ENCODE data around the gene PIP4K2A.
A peak's percentile ranks its signal among the peaks of the same experiment; 100 is the strongest.

The PIP4K2A gene

DNA sequence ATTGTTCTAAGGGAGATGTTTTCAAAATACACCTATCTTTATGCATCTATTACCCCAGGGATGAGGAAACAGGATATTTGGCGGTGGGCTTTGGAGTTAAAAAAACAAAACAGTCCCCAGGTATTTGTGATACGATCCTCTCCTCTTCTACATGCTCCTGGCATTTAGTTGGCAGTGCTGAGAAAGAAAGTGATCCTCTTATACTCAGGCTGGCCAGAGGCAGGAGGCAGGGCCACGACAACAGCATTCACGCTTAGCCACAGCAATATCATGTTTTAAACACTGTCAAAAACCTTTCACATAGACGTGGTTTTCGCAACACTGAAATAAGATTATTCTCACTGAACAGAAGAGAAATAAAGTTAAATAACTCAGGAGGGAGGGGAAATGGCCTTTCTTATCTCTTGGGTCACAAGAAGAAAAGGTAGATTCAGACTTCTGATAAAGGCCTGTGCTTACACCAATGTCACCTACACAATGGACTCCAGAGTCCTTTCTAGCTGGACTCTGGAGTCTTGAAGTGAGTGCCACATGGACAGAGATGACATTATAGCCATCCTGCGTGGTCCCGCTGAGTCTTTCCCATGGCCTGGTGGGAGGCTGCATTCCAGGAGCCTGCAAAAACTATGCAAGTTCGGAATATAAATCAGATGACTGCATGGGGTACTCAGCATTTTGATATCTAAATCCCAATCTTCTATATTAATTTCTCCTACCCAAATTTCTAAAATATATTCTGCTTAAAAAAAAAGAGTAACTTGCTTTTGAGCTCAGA, 88.7 kb downstream of the PIP4K2A start:
- no peak overlapping the region for H3K9ac ChIP-seq (ENCODE audit: low read length)
- peaks cover 23% of the 10 kb centered on the region for H3K79me1 ChIP-seq (ENCODE audit: low read length)
- peak overlapping the region; percentile 96 for H2BK5ac ChIP-seq (ENCODE audit: low read depth, low read length, poor library complexity)
- H3K27me3 ChIP-seq (ENCODE audit: insufficient read depth, low read length): no peaks in the 10 kb centered on the region
- H3K27ac ChIP-seq (ENCODE audit: low read depth, low read length): peak overlapping the region; percentile 84
- H2BK120ac ChIP-seq (ENCODE audit: insufficient read depth, low read length, poor library complexity): peak overlapping the region; percentile 94
- no peak overlapping the region for H4K12ac ChIP-seq (ENCODE audit: low read depth, low read length)
- H2AK5ac ChIP-seq (ENCODE audit: low read length): peak overlapping the region; percentile 96
- peak overlapping the region; percentile 87 for H4K91ac ChIP-seq (ENCODE audit: low read depth, low read length)
- no peak overlapping the region for H3K4ac ChIP-seq (ENCODE audit: low read depth, low read length)
- DNase-seq: no peak
- H3K36me3 ChIP-seq (ENCODE audit: control insufficient read depth in 1 of 2, insufficient read depth in 2 of 2, low read length in 2 of 2): peaks cover 0 to 2% of the 10 kb centered on the region in 2 experiments
- no CpG with 5 or more reads among the region's 9 CpGs for WGBS (ENCODE audit: extremely low coverage, insufficient coverage, insufficient read length)
- no peak overlapping the region for H2AFZ ChIP-seq (ENCODE audit: insufficient read depth, low read length, poor library complexity)
- no peak overlapping the region for H3K23ac ChIP-seq (ENCODE audit: low read length)
- H3K18ac ChIP-seq (ENCODE audit: low read length): peak overlapping the region; percentile 96
- H3K14ac ChIP-seq (ENCODE audit: low read length): peak overlapping the region; percentile 95
- H3K4me1 ChIP-seq (ENCODE audit: control insufficient read depth in 1 of 2, insufficient read depth in 2 of 2, low read length in 2 of 2): peaks cover 21 to 24% of the 10 kb centered on the region in 2 experiments
- H3K9me3 ChIP-seq (ENCODE audit: insufficient read depth, low read depth, low read length): no peaks in the 10 kb centered on the region
- H2BK12ac ChIP-seq (ENCODE audit: low read length): peak overlapping the region; percentile 96
- H3K79me2 ChIP-seq (ENCODE audit: control insufficient read depth, insufficient read depth, low read length, poor library complexity): peaks cover 11% of the 10 kb centered on the region
- H3K4me3 ChIP-seq (ENCODE audit: low read depth, low read length): no peak overlapping the region
- H4K8ac ChIP-seq (ENCODE audit: low read depth, low read length): peak overlapping the region; percentile 88
- H3K4me2 ChIP-seq (ENCODE audit: low read length): no peak overlapping the region

DNA sequence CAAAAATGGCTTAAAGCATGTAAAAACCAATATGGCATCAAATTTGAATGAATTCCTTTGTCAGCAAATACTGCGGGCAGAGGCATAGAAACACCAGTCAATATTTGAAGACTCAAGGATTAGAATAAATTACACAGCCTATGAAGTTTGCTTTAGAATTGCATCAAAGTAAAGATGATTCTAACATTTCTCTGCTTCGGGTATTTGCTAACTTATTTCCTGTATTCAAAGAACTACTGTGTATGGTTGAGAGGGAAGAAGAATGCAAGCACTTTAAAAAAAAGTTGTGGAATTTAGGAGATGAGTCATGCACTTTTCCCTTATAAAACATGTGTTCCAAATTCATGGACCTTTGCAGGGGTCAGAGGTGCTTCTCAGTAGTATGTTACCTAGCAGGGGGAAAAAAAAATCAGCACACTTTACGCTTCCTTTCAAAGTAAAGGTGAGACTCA, 90.1 kb downstream of the PIP4K2A start:
- Histone ChIP-seq H3K79me2 (ENCODE audit: control insufficient read depth, insufficient read depth, low read length, poor library complexity) (peaks cover 10% of the 10 kb centered on the region), H3K27me3 (ENCODE audit: insufficient read depth, low read length) (no peaks in the 10 kb centered on the region), H2BK5ac (ENCODE audit: low read depth, low read length, poor library complexity) (no peak overlapping the region), H4K8ac (ENCODE audit: low read depth, low read length) (no peak overlapping the region), H3K4ac (ENCODE audit: low read depth, low read length) (no peak overlapping the region), H4K91ac (ENCODE audit: low read depth, low read length) (no peak overlapping the region), H3K18ac (ENCODE audit: low read length) (no peak overlapping the region), H2AK5ac (ENCODE audit: low read length) (no peak overlapping the region), H3K9ac (ENCODE audit: low read length) (no peak overlapping the region), H2AFZ (ENCODE audit: insufficient read depth, low read length, poor library complexity) (no peak overlapping the region), H3K14ac (ENCODE audit: low read length) (no peak overlapping the region), H3K36me3 (ENCODE audit: control insufficient read depth in 1 of 2, insufficient read depth in 2 of 2, low read length in 2 of 2) (peaks cover 0 to 2% of the 10 kb centered on the region in 2 experiments), H3K9me3 (ENCODE audit: insufficient read depth, low read depth, low read length) (no peaks in the 10 kb centered on the region), H3K4me1 (ENCODE audit: control insufficient read depth in 1 of 2, insufficient read depth in 2 of 2, low read length in 2 of 2) (peaks cover 22 to 28% of the 10 kb centered on the region in 2 experiments), H3K79me1 (ENCODE audit: low read length) (peaks cover 24% of the 10 kb centered on the region), H3K27ac (ENCODE audit: low read depth, low read length) (peak overlapping the region; percentile 55), H3K23ac (ENCODE audit: low read length) (no peak overlapping the region), H2BK12ac (ENCODE audit: low read length) (no peak overlapping the region), H2BK120ac (ENCODE audit: insufficient read depth, low read length, poor library complexity) (no peak overlapping the region), H4K12ac (ENCODE audit: low read depth, low read length) (no peak overlapping the region), H3K4me3 (ENCODE audit: low read depth, low read length) (no peak overlapping the region), H3K4me2 (ENCODE audit: low read length) (no peak overlapping the region)
- peak in 1 of 2 donors; percentile 83 for DNase-seq
- no CpG with 5 or more reads among the region's 3 CpGs for WGBS (ENCODE audit: extremely low coverage, insufficient coverage, insufficient read length)

DNA sequence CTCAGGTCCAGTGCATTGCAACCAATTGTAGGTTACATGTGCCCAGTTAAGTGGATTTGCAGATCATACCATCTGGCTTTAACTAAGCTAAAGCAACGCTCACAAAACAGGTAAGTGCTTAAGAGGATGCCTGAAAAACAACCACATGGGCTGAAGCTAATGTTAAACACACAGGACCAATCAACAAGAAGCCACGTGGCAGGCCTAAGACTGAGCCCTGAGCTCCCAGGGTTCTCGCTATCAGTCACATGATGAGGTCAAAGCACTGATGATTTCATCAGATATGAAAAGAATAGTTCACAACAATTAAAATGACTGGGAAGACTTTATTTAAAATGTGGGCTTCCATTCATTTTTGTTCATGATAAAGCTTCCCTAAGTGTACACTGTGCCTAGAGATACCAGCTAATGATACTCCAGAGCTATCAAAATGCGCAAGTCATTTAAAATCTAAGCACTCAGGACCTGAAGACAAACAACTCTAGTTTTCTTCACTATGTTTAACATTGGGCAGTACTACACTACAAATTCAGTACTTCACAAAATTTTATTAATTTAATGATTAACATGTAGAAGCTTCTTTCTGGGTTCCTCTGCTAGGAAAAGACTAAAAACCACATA, 90.6 kb downstream of the PIP4K2A start:
- peak overlapping the region; percentile 60 for H3K4ac ChIP-seq (ENCODE audit: low read depth, low read length)
- WGBS (ENCODE audit: extremely low coverage, insufficient coverage, insufficient read length): no CpG with 5 or more reads among the region's 4 CpGs

DNA sequence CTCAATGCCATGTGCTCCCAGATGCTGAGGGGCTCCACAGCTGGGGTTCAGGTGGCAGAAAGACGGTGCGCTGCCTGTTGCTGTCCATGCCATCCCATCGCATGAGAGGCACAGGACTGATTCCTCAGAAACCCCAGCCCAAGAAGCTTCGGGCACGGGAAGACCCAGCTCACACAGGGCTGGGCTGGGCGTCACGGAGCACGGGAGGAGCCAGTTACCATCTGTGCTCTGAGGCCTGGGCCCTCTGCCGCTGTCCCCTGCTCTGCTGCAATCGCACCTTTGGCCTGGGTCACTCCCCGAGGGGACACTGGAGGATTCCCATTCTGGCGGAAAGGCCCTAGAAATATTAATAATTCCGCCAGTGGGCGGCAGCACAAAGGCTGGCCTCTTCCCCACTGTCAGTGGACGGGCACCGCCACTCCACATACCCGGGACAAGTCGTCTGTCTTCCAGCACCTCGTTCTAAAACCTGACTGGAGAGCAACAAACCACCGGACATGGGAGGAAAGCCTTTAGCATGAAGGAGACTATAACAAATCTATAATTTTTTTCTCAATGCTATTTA, 92.1 kb downstream of the PIP4K2A start:
- H3K23ac ChIP-seq (ENCODE audit: low read length): no peak overlapping the region
- H3K27me3 ChIP-seq (ENCODE audit: insufficient read depth, low read length): no peaks in the 10 kb centered on the region
- H3K79me2 ChIP-seq (ENCODE audit: control insufficient read depth, insufficient read depth, low read length, poor library complexity): peaks cover 8% of the 10 kb centered on the region
- no peak overlapping the region for H3K9ac ChIP-seq (ENCODE audit: low read length)
- peak overlapping the region; percentile 81 for H2BK5ac ChIP-seq (ENCODE audit: low read depth, low read length, poor library complexity)
- peak overlapping the region; percentile 40 for H3K27ac ChIP-seq (ENCODE audit: low read depth, low read length)
- peaks cover 0 to 2% of the 10 kb centered on the region in 2 experiments for H3K36me3 ChIP-seq (ENCODE audit: control insufficient read depth in 1 of 2, insufficient read depth in 2 of 2, low read length in 2 of 2)
- peak overlapping the region; percentile 99 for H2AK5ac ChIP-seq (ENCODE audit: low read length)
- H2AFZ ChIP-seq (ENCODE audit: insufficient read depth, low read length, poor library complexity): no peak overlapping the region
- no peak overlapping the region for H3K4me2 ChIP-seq (ENCODE audit: low read length)
- H3K4me1 ChIP-seq (ENCODE audit: control insufficient read depth in 1 of 2, insufficient read depth in 2 of 2, low read length in 2 of 2): peaks cover 20 to 30% of the 10 kb centered on the region in 2 experiments
- H2BK12ac ChIP-seq (ENCODE audit: low read length): peak overlapping the region; percentile 93
- H3K79me1 ChIP-seq (ENCODE audit: low read length): peaks cover 23% of the 10 kb centered on the region
- no peak overlapping the region for H3K4me3 ChIP-seq (ENCODE audit: low read depth, low read length)
- peak overlapping the region; percentile 61 for H2BK120ac ChIP-seq (ENCODE audit: insufficient read depth, low read length, poor library complexity)
- DNase-seq: no peak
- peak overlapping the region; percentile 97 for H3K4ac ChIP-seq (ENCODE audit: low read depth, low read length)
- H4K91ac ChIP-seq (ENCODE audit: low read depth, low read length): peak overlapping the region; percentile 79
- no CpG with 5 or more reads among the region's 20 CpGs for WGBS (ENCODE audit: extremely low coverage, insufficient coverage, insufficient read length)
- H3K18ac ChIP-seq (ENCODE audit: low read length): peak overlapping the region; percentile 97
- peak overlapping the region; percentile 59 for H3K14ac ChIP-seq (ENCODE audit: low read length)
- H3K9me3 ChIP-seq (ENCODE audit: insufficient read depth, low read depth, low read length): no peaks in the 10 kb centered on the region
- peak overlapping the region; percentile 68 for H4K8ac ChIP-seq (ENCODE audit: low read depth, low read length)
- H4K12ac ChIP-seq (ENCODE audit: low read depth, low read length): peak overlapping the region; percentile 40

More for the DNA sequence above, 90.6 kb downstream of the PIP4K2A start:
- Histone ChIP-seq H3K18ac (ENCODE audit: low read length) (peak overlapping the region; percentile 95), H4K8ac (ENCODE audit: low read depth, low read length) (peak overlapping the region; percentile 82), H3K23ac (ENCODE audit: low read length) (no peak overlapping the region), H3K4me1 (ENCODE audit: control insufficient read depth in 1 of 2, insufficient read depth in 2 of 2, low read length in 2 of 2) (peaks cover 22 to 28% of the 10 kb centered on the region in 2 experiments), H3K79me2 (ENCODE audit: control insufficient read depth, insufficient read depth, low read length, poor library complexity) (peaks cover 10% of the 10 kb centered on the region), H4K91ac (ENCODE audit: low read depth, low read length) (peak overlapping the region; percentile 90), H2AFZ (ENCODE audit: insufficient read depth, low read length, poor library complexity) (no peak overlapping the region), H3K14ac (ENCODE audit: low read length) (peak overlapping the region; percentile 82), H3K27me3 (ENCODE audit: insufficient read depth, low read length) (no peaks in the 10 kb centered on the region), H3K36me3 (ENCODE audit: control insufficient read depth in 1 of 2, insufficient read depth in 2 of 2, low read length in 2 of 2) (peaks cover 0 to 2% of the 10 kb centered on the region in 2 experiments), H3K4me3 (ENCODE audit: low read depth, low read length) (no peak overlapping the region), H3K9ac (ENCODE audit: low read length) (no peak overlapping the region), H2BK5ac (ENCODE audit: low read depth, low read length, poor library complexity) (peak overlapping the region; percentile 37), H2BK12ac (ENCODE audit: low read length) (peak overlapping the region; percentile 34), H2BK120ac (ENCODE audit: insufficient read depth, low read length, poor library complexity) (peak overlapping the region; percentile 50), H3K4me2 (ENCODE audit: low read length) (no peak overlapping the region), H4K12ac (ENCODE audit: low read depth, low read length) (no peak overlapping the region), H3K9me3 (ENCODE audit: insufficient read depth, low read depth, low read length) (no peaks in the 10 kb centered on the region), H3K79me1 (ENCODE audit: low read length) (peaks cover 26% of the 10 kb centered on the region), H2AK5ac (ENCODE audit: low read length) (peak overlapping the region; percentile 92), H3K27ac (ENCODE audit: low read depth, low read length) (peak overlapping the region; percentile 55)
- no peak for DNase-seq

Data from trophoblast cell (in vitro differentiated cells and primary cell).